Activated CD8-positive, alpha-beta memory T cell treated with anti-CD3 and anti-CD28 coated beads, Interleukin-2, amount 50 U/mL, for 48 hours (primary cell): ENCODE data around the gene SEC14L5.
"Not testable (repeated sequence)": the region's sequence is repeated elsewhere in the genome, so short reads cannot be mapped to it uniquely, and the experiment has no call there.

Experiments
- DNase-seq: peaks from one replicate; pipeline ENCODE4 v3.0.0-alpha.2; 2020

The SEC14L5 gene

GRCh38 chr16:4957420-4957719 lies 760 bp upstream of the SEC14L5 start:
- no peak for DNase-seq

- DNase-seq = no peak
Measured at GRCh38 chr16:4958510-4959438, 644 bp downstream of the SEC14L5 start.

- DNase-seq = no peak
Measured at GRCh38 chr16:4960579-4960978, 2.4 kb downstream of the SEC14L5 start.

GRCh38 chr16:4962716-4963115 lies 4.6 kb downstream of the SEC14L5 start:
- DNase-seq = no peak

- not testable (repeated sequence) for DNase-seq
Measured at GRCh38 chr16:4963527-4963926, 5.4 kb downstream of the SEC14L5 start.

- DNase-seq = no peak
Measured at GRCh38 chr16:4966736-4967453, 8.8 kb downstream of the SEC14L5 start.

- DNase-seq = not testable (repeated sequence)
Measured at GRCh38 chr16:4968278-4968677, 10.1 kb downstream of the SEC14L5 start.

- no peak for DNase-seq
Measured at GRCh38 chr16:4968879-4969483, 10.9 kb downstream of the SEC14L5 start.

- no peak for DNase-seq
Measured at GRCh38 chr16:4970010-4970409, 11.9 kb downstream of the SEC14L5 start.

- DNase-seq = no peak
Measured at GRCh38 chr16:4972938-4973587, 14.9 kb downstream of the SEC14L5 start.

GRCh38 chr16:4976079-4976478 lies 17.9 kb downstream of the SEC14L5 start:
- DNase-seq = no peak

- no peak for DNase-seq
Measured at GRCh38 chr16:4976611-4977145, 18.5 kb downstream of the SEC14L5 start.

- no peak for DNase-seq
Measured at GRCh38 chr16:4979164-4979563, 21.0 kb downstream of the SEC14L5 start.

GRCh38 chr16:4979736-4980660 lies 21.9 kb downstream of the SEC14L5 start:
- DNase-seq = no peak

GRCh38 chr16:4980691-4981090 lies 22.6 kb downstream of the SEC14L5 start:
- no peak for DNase-seq

GRCh38 chr16:4981473-4981872 lies 23.3 kb downstream of the SEC14L5 start:
- DNase-seq = no peak

- DNase-seq = no peak
Measured at GRCh38 chr16:4982056-4982867, 24.1 kb downstream of the SEC14L5 start.

- no peak for DNase-seq
Measured at GRCh38 chr16:4984174-4984990, 26.3 kb downstream of the SEC14L5 start.

GRCh38 chr16:4987250-4987579 lies 29.1 kb downstream of the SEC14L5 start:
- no peak for DNase-seq
